DOHH2 (cell line): ENCODE data around the gene CPNE6.
"Not testable (repeated sequence)": the region's sequence is repeated elsewhere in the genome, so short reads cannot be mapped to it uniquely, and the experiment has no call there.

Experiments used
- H3F3A ChIP-seq: fragments of 200-600 bp; sonication (generic), shearing (Covaris generic); 2 replicates; pipeline ENCODE4 v1.6.0; 2016; ENCODE audit warnings: antibody characterized with exemption, mild to moderate bottlenecking; ENCODE audit not compliant: control insufficient read depth, insufficient read depth
- H3K27ac ChIP-seq: fragments of 200-600 bp; sonication (generic); 2 replicates; pipeline ENCODE4 v1.5.1; 2014; ENCODE audit warnings: low read depth, mild to moderate bottlenecking, low read length, moderate library complexity
- H3K27me3 ChIP-seq: fragments of 200-600 bp; sonication (generic); 2 replicates; pipeline ENCODE4 v1.6.1; 2014; ENCODE audit warnings: mild to moderate bottlenecking, low read length, mixed read lengths; ENCODE audit not compliant: control insufficient read depth
- H3K36me3 ChIP-seq: fragments of 200-600 bp; sonication (generic); 2 replicates; pipeline ENCODE4 v1.6.1; 2014; ENCODE audit warnings: mild to moderate bottlenecking, low read length, moderate library complexity, mixed read lengths; ENCODE audit not compliant: control insufficient read depth
- H3K4me1 ChIP-seq: fragments of 200-600 bp; sonication (generic); 2 replicates; pipeline ENCODE4 v1.6.1; 2014; ENCODE audit warnings: mild to moderate bottlenecking, low read length, mixed read lengths; ENCODE audit not compliant: control insufficient read depth
- H3K4me2 ChIP-seq: fragments of 200-600 bp; sonication (generic); 2 replicates; pipeline ENCODE4 v1.6.0; 2014; ENCODE audit warnings: mild to moderate bottlenecking, low read length, moderate library complexity
- H3K4me3 ChIP-seq: fragments of 200-600 bp; sonication (generic); 2 replicates; pipeline ENCODE4 v1.5.1; 2014; ENCODE audit warnings: mild to moderate bottlenecking, low read length, mixed read lengths
- H3K79me2 ChIP-seq: fragments of 200-600 bp; sonication (generic); 2 replicates; pipeline ENCODE4 v1.6.1; 2014; ENCODE audit warnings: mild to moderate bottlenecking, low read length, mixed read lengths; ENCODE audit not compliant: control insufficient read depth
- H3K9me2 ChIP-seq: fragments of 200-600 bp; sonication (generic); replicated peaks from 2 replicates; pipeline ENCODE4 v1.6.1; 2014; ENCODE audit warnings: mild to moderate bottlenecking, low read length, mixed read lengths; ENCODE audit not compliant: control insufficient read depth
- H3K9me3 ChIP-seq: fragments of 200-600 bp; sonication (generic); 2 replicates; pipeline ENCODE4 v1.6.1; 2014; ENCODE audit warnings: antibody characterized with exemption, low read length, mixed read lengths; ENCODE audit not compliant: control insufficient read depth, insufficient read depth
- H4K20me1 ChIP-seq: fragments of 200-600 bp; sonication (generic); 2 replicates; pipeline ENCODE4 v1.6.0; 2014; ENCODE audit warnings: low read depth, mild to moderate bottlenecking, antibody characterized with exemption, low read length, moderate library complexity; ENCODE audit not compliant: control insufficient read depth, insufficient read depth
- CTCF ChIP-seq: fragments of 200-600 bp; sonication (generic); IDR thresholded peaks from one replicate; pipeline ENCODE4 v1.5.1; 2014; ENCODE audit warnings: antibody characterized with exemption, mild to moderate bottlenecking, low read depth, low read length; ENCODE audit not compliant: poor library complexity, severe bottlenecking
- EZH2phosphoT487 ChIP-seq: fragments of 200-600 bp; sonication (generic); IDR thresholded peaks from 2 replicates; pipeline ENCODE4 v1.6.1; 2017; ENCODE audit warnings: borderline replicate concordance, mild to moderate bottlenecking, antibody characterized with exemption, low read length, moderate library complexity, mixed read lengths

CPNE6 gene

GRCh38 chr14:24103451-24103850 lies 32.1 kb downstream of the CPNE6 start:
- Histone ChIP-seq H3K36me3 (peaks cover 37% of the 10 kb centered on the region), H3F3A (no peaks in the 10 kb centered on the region; the same call in 1 of the 2 replicates), H3K9me3 (no peaks in the 10 kb centered on the region), H3K27me3 (no peaks in the 10 kb centered on the region), H4K20me1 (no peaks in the 10 kb centered on the region), H3K4me1 (peaks cover 2% of the 10 kb centered on the region), H3K9me2 (no peaks in the 10 kb centered on the region), H3K4me2 (no peak overlapping the region), H3K79me2 (no peaks in the 10 kb centered on the region), H3K4me3 (no peak overlapping the region), H3K27ac (no peak overlapping the region)
- TF ChIP-seq CTCF (no peak), EZH2phosphoT487 (no peak)

GRCh38 chr14:24105609-24106239 lies 34.4 kb downstream of the CPNE6 start:
- H3K27ac ChIP-seq, H3K79me2 ChIP-seq, H3K4me2 ChIP-seq, H4K20me1 ChIP-seq, H3K9me2 ChIP-seq, H3K4me3 ChIP-seq, H3F3A ChIP-seq, H3K9me3 ChIP-seq, H3K27me3 ChIP-seq: not testable (repeated sequence)
- H3K4me1 ChIP-seq = peaks cover 13% of the 10 kb centered on the region
- H3K36me3 ChIP-seq = peaks cover 19% of the 10 kb centered on the region; the same call in 1 of the 2 replicates

- Histone ChIP-seq H3K4me1 (peaks cover 15% of the 10 kb centered on the region), H3K27ac (no peak overlapping the region), H3F3A (peaks cover 11% of the 10 kb centered on the region), H3K9me3 (no peaks in the 10 kb centered on the region), H3K36me3 (peaks cover 13% of the 10 kb centered on the region; the same call in 1 of the 2 replicates), H4K20me1 (no peaks in the 10 kb centered on the region), H3K4me2 (no peak overlapping the region), H3K4me3 (no peak overlapping the region), H3K27me3 (no peaks in the 10 kb centered on the region), H3K79me2 (no peaks in the 10 kb centered on the region), H3K9me2 (no peaks in the 10 kb centered on the region)
- TF ChIP-seq CTCF (no peak), EZH2phosphoT487 (no peak)
These were observed 35.4 kb downstream of the CPNE6 start for GRCh38 chr14:24106672-24107271.

- no peaks in the 10 kb centered on the region for H4K20me1 ChIP-seq
- TF ChIP-seq CTCF = no peak
- TF ChIP-seq EZH2phosphoT487 = no peak
- no peak overlapping the region for H3K4me3 ChIP-seq
- peaks cover 14% of the 10 kb centered on the region for H3F3A ChIP-seq
- no peak overlapping the region for H3K27ac ChIP-seq
- no peaks in the 10 kb centered on the region for H3K27me3 ChIP-seq
- H3K9me3 ChIP-seq = no peaks in the 10 kb centered on the region
- H3K9me2 ChIP-seq = no peaks in the 10 kb centered on the region
- H3K4me2 ChIP-seq = peak overlapping the region; percentile 58
- peaks cover 15% of the 10 kb centered on the region for H3K4me1 ChIP-seq
- H3K36me3 ChIP-seq = peaks cover 4% of the 10 kb centered on the region
- H3K79me2 ChIP-seq = peaks cover 3% of the 10 kb centered on the region
These were observed 37.0 kb downstream of the CPNE6 start for GRCh38 chr14:24108336-24108874.
